ENCODE data around the gene RS1. TPM values are rescaled to one million over a fixed set of nuclear protein-coding genes. Genes with fewer than 3 reads are reported as not detected.
A peak's percentile ranks its signal among the peaks of the same experiment; 100 is the strongest.

The RS1 gene
- total and polyA plus RNA-seq, 2 of the 4 experiments (the other 2 are of a cell fraction): not detected

GRCh38 chrX:18638398-18638797, 33.5 kb downstream of the RS1 start:
- H2BK120ac ChIP-seq (ENCODE audit: low read depth, low read length): no peak overlapping the region
- H3K27ac ChIP-seq (ENCODE audit: insufficient read depth, low read length): no peak overlapping the region
- no peak for ATAC-seq (ENCODE audit: low read depth)
- dilution Hi-C loops (cut with HindIII; ENCODE audit: low sequenced_read_pairs, unreplicated experiment): no loop called here
- H3K4me2 ChIP-seq (ENCODE audit: low read depth, low read length): no peak overlapping the region
- no peaks in the 10 kb centered on the region for H3K79me1 ChIP-seq (ENCODE audit: low read depth in 1 of 2, low read length in 2 of 2)
- in situ Hi-C loops (cut with MboI; ENCODE audit: low sequenced_read_pairs): no loop called here
- no peak overlapping the region for H2BK20ac ChIP-seq (ENCODE audit: low read depth, low read length)
- BruUV-seq (replicated peaks): no TSS peak
- no peaks in the 10 kb centered on the region for H3K36me3 ChIP-seq (ENCODE audit: control insufficient read depth, insufficient read depth, low read length)
- no peak overlapping the region for H4K91ac ChIP-seq (ENCODE audit: insufficient read depth, low read depth, low read length)
- H2AK5ac ChIP-seq (ENCODE audit: low read depth, low read length): no peak overlapping the region
- no peaks in the 10 kb centered on the region; the same call in 1 of the 2 replicates for H3K9me3 ChIP-seq (ENCODE audit: control insufficient read depth, insufficient read depth, low read length)
- H3K4me3 ChIP-seq (ENCODE audit: insufficient read depth, low read depth, low read length): no peak overlapping the region
- H3K14ac ChIP-seq (replicated peaks; ENCODE audit: low read depth, low read length): no peak overlapping the region
- H3K18ac ChIP-seq (ENCODE audit: low read depth, low read length): no peak overlapping the region
- no peak overlapping the region for H4K8ac ChIP-seq (ENCODE audit: low read depth in 2 of 2, low read length in 2 of 2)
- intact Hi-C loops (cut with micrococcal nuclease): no loop called here
- H3K9ac ChIP-seq (ENCODE audit: low read depth, low read length): no peak overlapping the region
- no peaks in the 10 kb centered on the region for H3K27me3 ChIP-seq (ENCODE audit: control insufficient read depth, insufficient read depth, low read length)
- no CpG with 5 or more reads among the region's 2 CpGs for WGBS, 2 experiments (ENCODE audit: extremely low coverage in 2 of 2, insufficient read length in 1 of 2)
- TF ChIP-seq MAFK (IDR thresholded peaks at IDR 0.05; ENCODE audit: low read depth, low read length) (peak; percentile 82), MXI1 (IDR thresholded peaks at IDR 0.05; ENCODE audit: borderline replicate concordance, low read depth, low read length) (no peak)
- DNase-seq: no peak
- ChIA-PET POLR2A (ENCODE audit: unreplicated experiment) (no interaction called here), CTCF (no interaction called here)
- H2BK5ac ChIP-seq (ENCODE audit: low read depth, low read length, poor library complexity, severe bottlenecking): no peak overlapping the region
- H3K9me1 ChIP-seq (ENCODE audit: insufficient read depth, low read length): no peaks in the 10 kb centered on the region
- no peaks in the 10 kb centered on the region for H4K20me1 ChIP-seq (ENCODE audit: insufficient read depth, low read length)
- no peak overlapping the region for H3K23ac ChIP-seq (ENCODE audit: low read depth, low read length)
- no peak overlapping the region for H2BK15ac ChIP-seq (ENCODE audit: low read depth, low read length)
- H2AK9ac ChIP-seq (replicated peaks; ENCODE audit: low read depth, low read length, poor library complexity): no peak overlapping the region
- H3K4me1 ChIP-seq (ENCODE audit: control insufficient read depth, insufficient read depth, low read length): no peaks in the 10 kb centered on the region
- H2AFZ ChIP-seq (replicated peaks; ENCODE audit: low read length, poor library complexity): no peak overlapping the region
- H3K56ac ChIP-seq (ENCODE audit: extremely low read depth, insufficient read depth, low read length): no peak overlapping the region
- no peak overlapping the region for H4K5ac ChIP-seq (ENCODE audit: low read depth, low read length)
- H3K4ac ChIP-seq (ENCODE audit: low read depth, low read length): no peak overlapping the region

Measured in IMR-90 (cell line).